CD14-positive monocyte (primary cell): ENCODE data around the gene FAM43A. TPM values are rescaled to one million over a fixed set of nuclear protein-coding genes. Genes with fewer than 3 reads are reported as not detected.
A peak's percentile ranks its signal among the peaks of the same experiment; 100 is the strongest.

ENCODE experiments used
- DNase-seq, 3 donors: peaks; one replicate each; pipeline ENCODE4 v3.0.0-alpha.2; 2011 to 2022
- H2AFZ ChIP-seq: 2 replicates; pipeline ENCODE4 v1.6.0; 2012; ENCODE audit warnings: mild to moderate bottlenecking, low read depth, low read length, inconsistent platforms; ENCODE audit not compliant: insufficient read depth, poor library complexity, severe bottlenecking
- H3K27ac ChIP-seq, 2 donors: 1 replicate in 1 of 2; 2 replicates in 1 of 2; pipeline ENCODE4 v1.5.1; 2012 to 2013; ENCODE audit warnings: low read length in 2 of 2, control low read depth in 1 of 2, inconsistent platforms in 1 of 2, low read depth in 1 of 2, mild to moderate bottlenecking in 1 of 2
- H3K27me3 ChIP-seq, 2 donors: one replicate each; pipeline versions ENCODE4 v1.6.0 to v1.6.1; 2011 to 2013; ENCODE audit warnings: low read length in 2 of 2; ENCODE audit not compliant: control insufficient read depth in 2 of 2, insufficient read depth in 2 of 2
- H3K36me3 ChIP-seq, 2 donors: replicated peaks in 1 of 2; 1 replicate in 1 of 2; 2 replicates in 1 of 2; pipeline versions ENCODE4 v1.5.1 to v1.6.1; 2012 to 2013; ENCODE audit warnings: low read length in 2 of 2, control low read depth in 1 of 2, inconsistent platforms in 1 of 2, mild to moderate bottlenecking in 1 of 2; ENCODE audit not compliant: insufficient read depth in 2 of 2, control insufficient read depth in 1 of 2
- H3K4me1 ChIP-seq, 2 donors: 1 replicate in 1 of 2; 2 replicates in 1 of 2; pipeline versions ENCODE4 v1.5.1 to v1.6.1; 2012 to 2013; ENCODE audit warnings: low read length in 2 of 2, control low read depth in 1 of 2, inconsistent platforms in 1 of 2, mild to moderate bottlenecking in 1 of 2, moderate library complexity in 1 of 2; ENCODE audit not compliant: insufficient read depth in 2 of 2, control insufficient read depth in 1 of 2
- H3K4me2 ChIP-seq: replicated peaks from 2 replicates; pipeline ENCODE3; 2012; ENCODE audit warnings: low read length, moderate library complexity, mild to moderate bottlenecking; ENCODE audit not compliant: poor library complexity, severe bottlenecking; ENCODE audit errors: extremely low read depth
- H3K4me3 ChIP-seq, 3 experiments: fragments of 200-600 bp in 1 of 3; sonication (generic) in 1 of 3; replicated peaks in 1 of 3; 1 replicate in 2 of 3; 2 replicates in 1 of 3; pipeline ENCODE4 v1.5.1; 2011 to 2013; ENCODE audit warnings: low read length in 3 of 3, mild to moderate bottlenecking in 3 of 3, control low read depth in 2 of 3, low read depth in 2 of 3, inconsistent platforms in 1 of 3, moderate library complexity in 1 of 3
- H3K79me2 ChIP-seq: 2 replicates; pipeline ENCODE4 v1.6.0; 2012; ENCODE audit warnings: mild to moderate bottlenecking, control low read depth, inconsistent platforms, low read length, moderate library complexity; ENCODE audit not compliant: insufficient read depth
- H3K9ac ChIP-seq: 2 replicates; pipeline ENCODE4 v1.6.0; 2017; ENCODE audit warnings: low read length, mild to moderate bottlenecking; ENCODE audit not compliant: insufficient read depth, poor library complexity, severe bottlenecking
- H3K9me3 ChIP-seq, 2 donors: replicated peaks in 1 of 2; 1 replicate in 1 of 2; 2 replicates in 1 of 2; pipeline versions ENCODE4 v1.5.1 to v1.6.1; 2012 to 2013; ENCODE audit warnings: low read length in 2 of 2, control low read depth in 1 of 2; ENCODE audit not compliant: control insufficient read depth in 1 of 2, insufficient read depth in 1 of 2
- H4K20me1 ChIP-seq: 2 replicates; pipeline ENCODE4 v1.6.0; 2012; ENCODE audit warnings: mild to moderate bottlenecking, low read length, control low read depth, moderate library complexity; ENCODE audit not compliant: insufficient read depth
- H3K27ac Mint-ChIP-seq, 7 donors: one replicate each; pipeline ENCODE4 v1.8.0; 2020; ENCODE audit warnings: mild to moderate bottlenecking in 7 of 7, mixed read lengths in 7 of 7, moderate library complexity in 6 of 7, inconsistent platforms in 2 of 7
- H3K27me3 Mint-ChIP-seq, 3 donors: one replicate each; pipeline ENCODE4 v1.8.0; 2021 to 2022; ENCODE audit warnings: low read depth in 3 of 3, mild to moderate bottlenecking in 3 of 3, mixed read lengths in 3 of 3, moderate library complexity in 3 of 3, inconsistent platforms in 1 of 3
- H3K36me3 Mint-ChIP-seq, 2 donors: one replicate each; pipeline ENCODE4 v1.8.0; 2020; ENCODE audit warnings: mixed read lengths in 2 of 2, inconsistent platforms in 1 of 2, mild to moderate bottlenecking in 1 of 2
- H3K4me1 Mint-ChIP-seq: one replicate; pipeline ENCODE4 v1.8.0; 2020; ENCODE audit warnings: mild to moderate bottlenecking, mixed read lengths
- H3K4me3 Mint-ChIP-seq, 2 donors: one replicate each; pipeline ENCODE4 v1.8.0; 2020; ENCODE audit warnings: mild to moderate bottlenecking in 2 of 2, mixed read lengths in 2 of 2, moderate library complexity in 1 of 2
- H3K9me3 Mint-ChIP-seq, 7 donors: one replicate each; pipeline ENCODE4 v1.8.0; 2020 to 2022; ENCODE audit warnings: mixed read lengths in 7 of 7, mild to moderate bottlenecking in 6 of 7, moderate library complexity in 6 of 7, inconsistent platforms in 2 of 7
- WGBS: methylation state at CpG from one replicate; pipeline ENCODE4 v1.1.5; 2013; ENCODE audit warnings: missing lambda C conversion rate; ENCODE audit not compliant: insufficient coverage; 5-methylcytosine and 5-hydroxymethylcytosine counted together
- intact Hi-C, 2 donors: fragments of 100-400 bp; cut with micrococcal nuclease; formaldehyde crosslinking; loops; one replicate each; pipeline versions ENCODE4 v1.15.0 to v1.15.1; 2023
- polyA plus RNA-seq, 3 donors: library from polyadenylated mRNA; depleted of rRNA in 1 of 3; unstranded in 2 of 3; stranded (reverse) in 1 of 3; fragments of 300-500 nt in 2 of 3; fragments of >200 nt in 1 of 3; fragmentation: Illumina TruSeq in 2 of 3; gene quantifications; 1 replicate in 2 of 3; 2 replicates in 1 of 3; pipeline ENCODE4 v1.2.3, GENCODE V29; 2012 to 2021
- TF ChIP-seq, protein P1 (sequence below): fragments of 200-600 bp; IDR thresholded peaks from one replicate; pipeline ENCODE4 v1.8.0; 2022; ENCODE audit warnings: antibody characterized with exemption, mild to moderate bottlenecking

Gene FAM43A
- polyA plus RNA-seq, 3 donors = 6.6 to 11.3 (median 9.8) TPM

DNA sequence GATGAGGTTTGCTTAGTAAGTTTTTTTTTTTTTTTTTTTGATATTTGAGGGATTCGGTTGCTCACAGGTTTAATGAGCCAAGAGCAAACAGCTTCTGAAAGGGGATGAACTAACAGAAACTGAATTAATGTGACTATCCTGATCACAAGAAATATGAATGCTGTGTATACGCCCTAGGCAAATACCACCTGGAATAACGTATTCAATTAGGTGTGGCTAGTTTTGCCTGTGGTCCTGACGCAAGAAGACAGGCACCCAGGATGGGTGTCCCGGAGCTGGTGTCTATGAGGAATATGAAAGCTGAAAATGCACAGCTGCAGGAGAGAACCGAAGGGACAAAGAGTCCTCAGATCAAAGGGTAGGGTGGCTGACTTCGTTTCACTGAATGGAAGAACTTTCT is 28.2 kb upstream of the FAM43A start:
- Histone ChIP-seq H3K27ac (no peak overlapping the region), H3K9ac (no peak overlapping the region), H2AFZ (no peak overlapping the region), H4K20me1 (no peaks in the 10 kb centered on the region), H3K27me3 (no peaks in the 10 kb centered on the region), H3K4me1 (no peaks in the 10 kb centered on the region), H3K36me3 (peaks cover 71 to 78% of the 10 kb centered on the region in 2 donors), H3K79me2 (no peaks in the 10 kb centered on the region), H3K4me2 (no peak overlapping the region), H3K4me3 (no peak overlapping the region), H3K9me3 (no peaks in the 10 kb centered on the region)
- intact Hi-C loops = no loop called here
- TF ChIP-seq, protein P1, sequence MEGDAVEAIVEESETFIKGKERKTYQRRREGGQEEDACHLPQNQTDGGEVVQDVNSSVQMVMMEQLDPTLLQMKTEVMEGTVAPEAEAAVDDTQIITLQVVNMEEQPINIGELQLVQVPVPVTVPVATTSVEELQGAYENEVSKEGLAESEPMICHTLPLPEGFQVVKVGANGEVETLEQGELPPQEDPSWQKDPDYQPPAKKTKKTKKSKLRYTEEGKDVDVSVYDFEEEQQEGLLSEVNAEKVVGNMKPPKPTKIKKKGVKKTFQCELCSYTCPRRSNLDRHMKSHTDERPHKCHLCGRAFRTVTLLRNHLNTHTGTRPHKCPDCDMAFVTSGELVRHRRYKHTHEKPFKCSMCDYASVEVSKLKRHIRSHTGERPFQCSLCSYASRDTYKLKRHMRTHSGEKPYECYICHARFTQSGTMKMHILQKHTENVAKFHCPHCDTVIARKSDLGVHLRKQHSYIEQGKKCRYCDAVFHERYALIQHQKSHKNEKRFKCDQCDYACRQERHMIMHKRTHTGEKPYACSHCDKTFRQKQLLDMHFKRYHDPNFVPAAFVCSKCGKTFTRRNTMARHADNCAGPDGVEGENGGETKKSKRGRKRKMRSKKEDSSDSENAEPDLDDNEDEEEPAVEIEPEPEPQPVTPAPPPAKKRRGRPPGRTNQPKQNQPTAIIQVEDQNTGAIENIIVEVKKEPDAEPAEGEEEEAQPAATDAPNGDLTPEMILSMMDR = no peak
- H3K9me3 Mint-ChIP-seq = no peaks in the 10 kb centered on the region
- peaks cover 0 to 3% (median 0%) of the 10 kb centered on the region in 3 donors for H3K27me3 Mint-ChIP-seq
- peak overlapping the region in 1 of 7 donors; percentile 24 for H3K27ac Mint-ChIP-seq
- peaks cover 11% of the 10 kb centered on the region for H3K4me1 Mint-ChIP-seq
- peaks cover 79 to 81% of the 10 kb centered on the region in 2 donors for H3K36me3 Mint-ChIP-seq
- no peak overlapping the region for H3K4me3 Mint-ChIP-seq
- DNase-seq = no peak
- 83% methylated on average over 6 of the region's 7 CpGs for WGBS

DNA sequence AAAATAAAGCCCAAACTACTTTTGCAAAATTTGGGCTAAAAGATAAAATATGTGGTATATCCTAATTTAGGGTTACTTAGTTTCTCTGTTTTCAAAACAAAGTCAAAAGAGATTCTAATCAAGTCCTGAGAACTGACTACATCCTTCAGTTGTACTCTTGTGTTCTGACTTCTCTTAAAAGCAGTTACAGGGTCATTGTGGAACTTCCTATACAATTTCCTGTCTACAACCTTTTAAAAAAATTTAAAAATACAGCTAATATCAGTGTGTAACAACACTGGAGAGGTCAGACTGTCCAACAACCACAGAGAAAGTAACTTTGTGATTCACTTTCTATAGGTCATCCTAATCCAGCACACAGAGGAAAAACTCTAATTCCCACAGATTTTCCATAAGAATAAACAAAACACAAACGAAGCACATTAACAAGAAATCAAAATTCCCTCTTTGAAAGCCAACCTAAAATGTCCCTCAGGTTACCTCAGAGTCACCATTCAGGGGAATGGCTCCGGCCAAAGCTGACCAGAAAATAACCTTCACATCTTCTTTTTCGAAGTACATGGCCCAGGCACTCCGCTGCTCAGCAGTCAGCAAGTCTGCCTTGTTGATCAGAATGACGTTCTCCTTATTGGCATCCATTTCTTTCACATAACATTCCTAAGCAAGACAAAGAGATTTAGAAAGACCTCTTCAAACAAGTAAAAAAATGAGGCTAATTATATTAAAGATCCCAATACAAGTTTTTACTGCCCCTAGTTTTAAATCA is 27.0 kb upstream of the FAM43A start:
- Histone ChIP-seq H3K36me3 (peaks cover 68 to 78% of the 10 kb centered on the region in 2 donors), H4K20me1 (no peaks in the 10 kb centered on the region), H2AFZ (no peak overlapping the region), H3K4me1 (no peaks in the 10 kb centered on the region), H3K27me3 (no peaks in the 10 kb centered on the region), H3K79me2 (no peaks in the 10 kb centered on the region), H3K9ac (no peak overlapping the region), H3K4me3 (no peak overlapping the region), H3K9me3 (no peaks in the 10 kb centered on the region), H3K4me2 (no peak overlapping the region), H3K27ac (no peak overlapping the region)
- TF ChIP-seq, protein P1 = no peak
- intact Hi-C loops = no loop called here
- Mint-ChIP-seq H3K27me3 (no peaks in the 10 kb centered on the region), H3K27ac (no peak overlapping the region), H3K4me3 (no peak overlapping the region), H3K4me1 (peaks cover 11% of the 10 kb centered on the region), H3K36me3 (peaks cover 73 to 77% of the 10 kb centered on the region in 2 donors), H3K9me3 (no peaks in the 10 kb centered on the region)
- no peak for DNase-seq
- WGBS = 45% methylated on average over 2 of the region's 5 CpGs
